H1 (cell line): ENCODE data around the gene DCUN1D3.

Source experiments
- CTCF ChIP-seq, 3 experiments: IDR thresholded peaks; 1 replicate in 2 of 3; 2 replicates in 1 of 3; pipeline versions ENCODE4 v1.5.1 to v1.6.1; 2011; ENCODE audit warnings: low read length in 3 of 3, mild to moderate bottlenecking in 3 of 3, inconsistent platforms in 2 of 3, low read depth in 1 of 3, moderate library complexity in 1 of 3; ENCODE audit not compliant: insufficient read depth in 1 of 3; ENCODE audit errors: control extremely low read depth in 1 of 3
- E2F6 ChIP-seq: IDR thresholded peaks from 2 replicates; pipeline ENCODE4 v1.6.1; 2012; ENCODE audit warnings: inconsistent platforms
- RXRA ChIP-seq: IDR thresholded peaks from 2 replicates; pipeline ENCODE4 v1.6.1; 2011; ENCODE audit warnings: low read depth, mild to moderate bottlenecking, low read length, moderate library complexity; ENCODE audit not compliant: insufficient read depth

GRCh38 chr16:20881503-20881878 is 18.7 kb downstream of the DCUN1D3 start:
- TF ChIP-seq RXRA (no peak), CTCF (IDR thresholded peaks at IDR 0.05; ENCODE audit: control extremely low read depth in 1 of 3, insufficient read depth in 1 of 3, low read depth in 1 of 3, low read length in 3 of 3) (no peak), E2F6 (no peak)
